ENCODE measurements around the gene PDGFA. TPM values are rescaled to one million over a fixed set of nuclear protein-coding genes. Genes with fewer than 3 reads are reported as not detected.

The PDGFA gene
- total RNA-seq, 5 donors from 2014 or later (not counting 1 experiment from before 2014, with no cell fraction given), result 0.58 to 0.85 (median 0.74) TPM; not detected in 1

DNA sequence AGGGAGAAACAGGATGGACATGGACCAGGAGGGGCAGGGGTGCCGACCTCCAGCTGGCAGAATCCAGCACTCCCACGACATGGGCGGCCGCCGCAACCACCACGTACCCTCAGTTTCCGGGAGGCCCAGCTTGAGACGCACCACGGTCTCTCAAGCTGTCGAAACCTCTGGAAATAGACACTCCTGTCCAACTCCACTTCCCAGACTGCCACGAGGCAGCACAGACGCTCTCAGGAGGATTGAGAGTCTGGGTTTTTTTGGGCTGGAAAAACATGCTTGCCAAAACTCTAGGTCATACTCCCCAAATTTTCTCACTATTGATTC, 37.9 kb upstream of the PDGFA start:
- POLR2A ChIA-PET, result no interaction called here
- no peaks in the 10 kb centered on the region for H3K27me3 Mint-ChIP-seq

DNA sequence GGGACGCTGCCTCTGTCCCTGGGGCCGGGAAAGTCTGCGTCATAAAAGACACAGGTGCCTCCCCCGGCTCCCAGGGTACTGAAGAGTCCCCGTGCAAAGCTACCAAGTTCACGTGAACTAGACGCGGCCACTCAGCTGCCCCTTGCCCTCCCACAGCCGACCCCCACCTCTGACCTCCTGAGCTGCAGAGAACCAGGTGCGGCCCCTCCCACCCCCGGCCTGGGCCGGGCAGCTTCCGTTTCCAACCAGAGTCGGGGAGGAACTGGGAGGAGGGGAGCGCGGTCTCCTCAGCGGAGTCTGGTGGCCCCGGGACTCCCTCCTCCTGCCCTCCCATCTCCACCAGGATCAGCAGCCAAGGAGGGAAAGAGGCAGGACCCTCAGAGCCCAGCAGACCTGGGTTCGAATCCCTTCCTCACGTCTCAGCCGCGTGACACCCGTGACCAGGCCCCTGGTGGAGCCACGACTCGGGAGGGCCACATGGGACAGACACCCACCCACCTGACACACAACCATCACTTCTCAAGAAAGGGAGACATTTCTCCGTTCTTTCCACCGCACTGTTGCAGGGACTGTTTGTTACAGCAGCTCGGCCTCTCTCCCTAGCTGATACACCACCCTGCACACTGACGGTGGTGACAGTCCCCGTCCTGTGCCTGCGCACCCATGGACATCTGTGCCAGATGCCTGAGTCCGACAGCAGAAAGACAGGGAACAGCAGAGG, 37.4 kb upstream of the PDGFA start:
- DNase-seq (no peak), ATAC-seq (replicated peaks in 1 of 4) (no peak)
- Histone ChIP-seq H3K9me3 (no peaks in the 10 kb centered on the region), H3K36me3 (ENCODE audit: control insufficient read depth in 2 of 2, extremely low read depth in 1 of 2, insufficient read depth in 1 of 2, low read length in 1 of 2) (peaks cover 0 to 5% of the 10 kb centered on the region in 2 donors), H3K4me3 (ENCODE audit: control insufficient read depth in 1 of 2, extremely low read depth in 1 of 2, low read length in 1 of 2) (no peak overlapping the region), H3K27me3 (replicated peaks in 1 of 2; ENCODE audit: control insufficient read depth in 2 of 2, extremely low read depth in 1 of 2, insufficient read depth in 2 of 2, low read length in 1 of 2) (no peaks in the 10 kb centered on the region), H3K4me1 (ENCODE audit: control insufficient read depth in 1 of 2, extremely low read depth in 1 of 2, insufficient read depth in 2 of 2, low read length in 2 of 2) (no peaks in the 10 kb centered on the region), H3K27ac (ENCODE audit: low read length) (no peak overlapping the region)
- no peaks in the 10 kb centered on the region for H3K9me3 Mint-ChIP-seq
- POLR2A ChIA-PET, result no interaction called here
- no peak overlapping the region for H3K4me3 Mint-ChIP-seq
- 94% methylated on average over 17 of the region's 32 CpGs for WGBS (ENCODE audit: insufficient coverage)
- CTCF ChIA-PET, result no interaction called here
- H3K4me1 Mint-ChIP-seq, result peaks cover 0 to 8% (median 0%) of the 10 kb centered on the region in 3 donors
- H3K27ac Mint-ChIP-seq, result no peak overlapping the region
- peaks cover 4% of the 10 kb centered on the region for H3K36me3 Mint-ChIP-seq
- no peaks in the 10 kb centered on the region for H3K27me3 Mint-ChIP-seq

More for the DNA sequence above, 37.9 kb upstream of the PDGFA start:
- no peaks in the 10 kb centered on the region for H3K9me3 ChIP-seq
- no peak overlapping the region for H3K27ac ChIP-seq (ENCODE audit: low read length)
- 95% methylated on average over 9 of the region's 12 CpGs for WGBS (ENCODE audit: insufficient coverage)
- Mint-ChIP-seq H3K27ac (no peak overlapping the region), H3K36me3 (peaks cover 4% of the 10 kb centered on the region), H3K4me3 (no peak overlapping the region), H3K9me3 (no peaks in the 10 kb centered on the region), H3K4me1 (peaks cover 0 to 8% (median 0%) of the 10 kb centered on the region in 3 donors)
- H3K4me3 ChIP-seq (ENCODE audit: control insufficient read depth in 1 of 2, extremely low read depth in 1 of 2, low read length in 1 of 2), result no peak overlapping the region
- ATAC-seq (replicated peaks in 1 of 4) (no peak), DNase-seq (no peak)
- CTCF ChIA-PET, result no interaction called here
- no peaks in the 10 kb centered on the region for H3K27me3 ChIP-seq (replicated peaks in 1 of 2; ENCODE audit: control insufficient read depth in 2 of 2, extremely low read depth in 1 of 2, insufficient read depth in 2 of 2, low read length in 1 of 2)
- no peaks in the 10 kb centered on the region for H3K4me1 ChIP-seq (ENCODE audit: control insufficient read depth in 1 of 2, extremely low read depth in 1 of 2, insufficient read depth in 2 of 2, low read length in 2 of 2)
- H3K36me3 ChIP-seq (ENCODE audit: control insufficient read depth in 2 of 2, extremely low read depth in 1 of 2, insufficient read depth in 1 of 2, low read length in 1 of 2), result peaks cover 0 to 5% of the 10 kb centered on the region in 2 donors

DNA sequence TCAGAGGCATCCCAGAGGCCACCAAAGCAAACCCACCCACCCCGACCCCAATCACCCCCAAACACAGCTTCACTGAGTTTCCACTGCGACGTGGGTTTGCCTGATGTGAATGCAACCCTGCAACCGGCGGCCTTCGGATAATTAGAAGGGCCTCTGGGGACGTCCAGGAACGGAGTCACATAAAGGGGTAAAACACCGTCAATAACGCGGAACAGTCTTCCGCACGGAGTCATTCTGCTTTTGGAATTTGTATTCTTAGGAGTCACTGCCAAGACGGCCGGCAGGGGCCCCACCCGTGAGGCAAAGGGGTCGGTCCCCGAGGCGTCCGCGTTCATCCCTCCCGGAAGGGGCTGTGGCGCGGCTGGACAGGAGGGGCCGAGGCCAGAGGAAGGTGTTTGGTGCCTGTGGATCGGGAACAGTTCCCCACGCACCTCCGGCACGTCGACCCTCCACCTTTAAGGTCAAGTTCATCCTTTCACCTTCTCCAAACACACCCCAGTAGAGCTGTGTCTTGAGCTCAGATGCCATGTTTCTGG, 36.7 kb upstream of the PDGFA start:
- Histone ChIP-seq H3K36me3 (ENCODE audit: control insufficient read depth in 2 of 2, extremely low read depth in 1 of 2, insufficient read depth in 1 of 2, low read length in 1 of 2) (peaks cover 0 to 5% of the 10 kb centered on the region in 2 donors), H3K4me1 (ENCODE audit: control insufficient read depth in 1 of 2, extremely low read depth in 1 of 2, insufficient read depth in 2 of 2, low read length in 2 of 2) (no peaks in the 10 kb centered on the region), H3K9me3 (no peaks in the 10 kb centered on the region), H3K4me3 (ENCODE audit: control insufficient read depth in 1 of 2, extremely low read depth in 1 of 2, low read length in 1 of 2) (no peak overlapping the region), H3K27me3 (replicated peaks in 1 of 2; ENCODE audit: control insufficient read depth in 2 of 2, extremely low read depth in 1 of 2, insufficient read depth in 2 of 2, low read length in 1 of 2) (no peaks in the 10 kb centered on the region), H3K27ac (ENCODE audit: low read length) (no peak overlapping the region)
- Mint-ChIP-seq H3K27ac (no peak overlapping the region), H3K27me3 (no peaks in the 10 kb centered on the region), H3K9me3 (no peaks in the 10 kb centered on the region), H3K36me3 (peaks cover 4% of the 10 kb centered on the region), H3K4me1 (peaks cover 0 to 8% (median 0%) of the 10 kb centered on the region in 3 donors), H3K4me3 (no peak overlapping the region)
- POLR2A ChIA-PET, result no interaction called here
- CTCF ChIA-PET, result no interaction called here
- DNase-seq (no peak), ATAC-seq (replicated peaks in 1 of 4) (no peak)
- WGBS (ENCODE audit: insufficient coverage), result 89% methylated on average over 14 of the region's 30 CpGs

DNA sequence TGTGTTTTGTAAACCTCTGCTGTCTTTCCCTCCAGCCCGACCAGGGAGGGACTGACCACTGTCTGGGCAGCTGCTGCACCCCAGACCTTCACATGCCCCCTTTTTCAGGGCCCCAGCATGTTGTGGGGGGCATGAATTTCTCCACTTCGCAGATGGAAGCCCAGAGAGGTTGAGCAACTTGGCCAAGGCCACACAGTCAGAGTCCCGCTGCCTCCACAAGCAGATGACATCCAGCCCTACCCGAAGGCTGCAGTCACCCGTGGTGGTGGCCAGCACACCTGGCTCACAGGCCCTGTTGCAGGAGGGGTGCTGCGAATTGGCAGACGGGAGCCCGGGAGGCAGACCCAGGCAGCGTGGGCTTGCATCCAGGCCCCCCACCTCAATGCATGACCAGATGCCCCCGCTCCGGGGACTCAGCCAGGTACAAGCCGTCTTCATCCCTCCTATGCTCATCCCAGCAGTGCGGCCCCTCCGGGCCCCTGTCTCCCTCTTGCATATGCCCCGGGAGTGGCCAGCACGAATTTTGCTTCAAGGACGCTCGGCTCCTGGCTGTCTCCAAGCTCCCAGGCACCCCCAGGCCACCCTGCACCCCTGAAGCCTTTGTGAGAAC, 36.0 kb upstream of the PDGFA start:
- ChIA-PET POLR2A (no interaction called here), CTCF (no interaction called here)
- no peak overlapping the region for H3K4me3 ChIP-seq (ENCODE audit: control insufficient read depth in 1 of 2, extremely low read depth in 1 of 2, low read length in 1 of 2)
- peaks cover 0 to 1% (median 0%) of the 10 kb centered on the region in 3 donors for H3K4me1 Mint-ChIP-seq
- no peak overlapping the region for H3K27ac Mint-ChIP-seq
- no peaks in the 10 kb centered on the region for H3K4me1 ChIP-seq (ENCODE audit: control insufficient read depth in 1 of 2, extremely low read depth in 1 of 2, insufficient read depth in 2 of 2, low read length in 2 of 2)
- no peaks in the 10 kb centered on the region for H3K27me3 ChIP-seq (replicated peaks in 1 of 2; ENCODE audit: control insufficient read depth in 2 of 2, extremely low read depth in 1 of 2, insufficient read depth in 2 of 2, low read length in 1 of 2)
- DNase-seq (no peak), ATAC-seq (replicated peaks in 1 of 4) (no peak)
- no peaks in the 10 kb centered on the region for H3K36me3 Mint-ChIP-seq
- H3K9me3 ChIP-seq, result no peaks in the 10 kb centered on the region
- H3K27me3 Mint-ChIP-seq, result no peaks in the 10 kb centered on the region
- WGBS (ENCODE audit: insufficient coverage), result 93% methylated on average over 17 of the region's 18 CpGs
- no peak overlapping the region for H3K27ac ChIP-seq (ENCODE audit: low read length)
- H3K4me3 Mint-ChIP-seq, result no peak overlapping the region
- peaks cover 0 to 5% of the 10 kb centered on the region in 2 donors for H3K36me3 ChIP-seq (ENCODE audit: control insufficient read depth in 2 of 2, extremely low read depth in 1 of 2, insufficient read depth in 1 of 2, low read length in 1 of 2)
- no peaks in the 10 kb centered on the region for H3K9me3 Mint-ChIP-seq

DNA sequence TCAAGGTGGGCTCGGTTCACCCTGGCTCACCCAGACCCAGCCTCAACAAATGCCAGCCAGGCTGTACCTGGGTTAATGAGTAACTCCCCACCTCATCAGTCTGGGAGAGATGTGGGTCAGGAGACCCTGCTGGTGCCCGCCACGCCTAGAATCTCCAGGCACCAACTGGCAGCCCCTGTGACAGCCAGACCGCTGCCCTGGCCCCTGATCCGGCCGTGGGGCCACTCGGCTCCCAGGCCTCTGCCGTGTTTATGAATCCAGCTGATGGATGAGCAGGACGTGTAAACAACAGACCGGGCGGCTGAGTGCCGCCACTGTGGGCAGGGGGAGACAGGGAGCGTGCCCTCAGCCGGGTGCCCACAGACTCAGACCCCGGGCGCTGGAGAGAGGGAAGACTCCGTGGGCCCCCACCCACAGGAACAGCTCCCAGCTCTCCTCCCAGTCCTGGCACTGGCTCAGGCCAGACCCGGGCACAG, 34.0 kb upstream of the PDGFA start:
- Mint-ChIP-seq H3K4me3 (no peak overlapping the region), H3K4me1 (no peaks in the 10 kb centered on the region), H3K27me3 (no peaks in the 10 kb centered on the region), H3K9me3 (no peaks in the 10 kb centered on the region), H3K27ac (no peak overlapping the region), H3K36me3 (peaks cover 7% of the 10 kb centered on the region)
- ChIA-PET POLR2A (no interaction called here), CTCF (no interaction called here)
- Histone ChIP-seq H3K4me3 (ENCODE audit: control insufficient read depth in 1 of 2, extremely low read depth in 1 of 2, low read length in 1 of 2) (no peak overlapping the region), H3K27ac (ENCODE audit: low read length) (no peak overlapping the region), H3K36me3 (ENCODE audit: control insufficient read depth in 2 of 2, extremely low read depth in 1 of 2, insufficient read depth in 1 of 2, low read length in 1 of 2) (peaks cover 2 to 5% of the 10 kb centered on the region in 2 donors), H3K9me3 (no peaks in the 10 kb centered on the region), H3K27me3 (replicated peaks in 1 of 2; ENCODE audit: control insufficient read depth in 2 of 2, extremely low read depth in 1 of 2, insufficient read depth in 2 of 2, low read length in 1 of 2) (no peaks in the 10 kb centered on the region), H3K4me1 (ENCODE audit: control insufficient read depth in 1 of 2, extremely low read depth in 1 of 2, insufficient read depth in 2 of 2, low read length in 2 of 2) (no peaks in the 10 kb centered on the region)
- no peak for ATAC-seq (replicated peaks in 1 of 4)
- WGBS (ENCODE audit: insufficient coverage), result 86% methylated on average over 9 of the region's 18 CpGs
- DNase-seq, result no peak

DNA sequence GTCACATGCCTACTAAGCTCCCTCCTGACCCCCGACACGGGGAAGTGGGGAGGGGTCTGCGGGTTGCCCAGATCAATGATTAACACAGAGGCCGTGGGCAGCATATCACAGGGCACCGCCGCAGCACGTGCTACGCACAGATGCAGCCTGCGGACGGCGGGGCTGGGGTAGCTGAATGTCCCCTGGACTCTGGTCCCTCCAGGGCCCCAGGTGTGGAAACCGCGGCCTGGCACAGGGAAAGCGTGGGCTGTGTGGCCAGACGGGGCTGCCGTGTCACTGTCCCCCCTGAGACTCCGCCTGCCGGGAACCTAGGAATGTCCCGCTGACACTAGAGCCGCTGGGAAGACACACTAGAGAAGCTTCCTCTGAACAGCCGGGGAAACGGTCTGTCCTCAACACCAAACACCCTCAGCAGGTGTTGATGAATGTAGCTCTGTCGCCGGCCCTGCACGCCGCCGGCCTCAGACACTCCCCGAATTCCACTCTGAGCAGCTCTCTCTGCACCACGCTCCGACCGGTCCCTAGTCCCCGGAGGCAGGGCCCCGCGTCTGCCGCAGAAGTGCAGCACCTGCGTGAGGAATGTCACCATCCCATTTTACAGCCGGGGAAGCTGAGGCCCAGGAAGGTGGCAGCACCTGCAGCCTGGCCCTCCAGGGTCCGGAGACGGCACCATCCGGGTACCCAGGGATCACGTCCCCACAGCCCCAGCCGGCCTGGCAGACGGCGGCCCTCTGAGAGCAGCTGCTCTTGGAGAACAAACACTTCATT, 33.4 kb upstream of the PDGFA start:
- WGBS (ENCODE audit: insufficient coverage), result 97% methylated on average over 29 of the region's 44 CpGs
- ATAC-seq (replicated peaks in 1 of 4) (no peak), DNase-seq (no peak)
- no peak overlapping the region for H3K4me3 ChIP-seq (ENCODE audit: control insufficient read depth in 1 of 2, extremely low read depth in 1 of 2, low read length in 1 of 2)
- no peaks in the 10 kb centered on the region for H3K4me1 Mint-ChIP-seq
- CTCF ChIA-PET, result interaction anchor here in 1 of 2 donors (0.6 kb wide), 1 partner anchor 22 kb away, joined by 3 read pairs; no protein-coding TSS in a partner anchor
- H3K27me3 Mint-ChIP-seq, result no peaks in the 10 kb centered on the region
- no peaks in the 10 kb centered on the region for H3K9me3 ChIP-seq
- H3K27ac Mint-ChIP-seq, result no peak overlapping the region
- H3K27me3 ChIP-seq (replicated peaks in 1 of 2; ENCODE audit: control insufficient read depth in 2 of 2, extremely low read depth in 1 of 2, insufficient read depth in 2 of 2, low read length in 1 of 2), result no peaks in the 10 kb centered on the region
- H3K9me3 Mint-ChIP-seq, result no peaks in the 10 kb centered on the region
- H3K36me3 ChIP-seq (ENCODE audit: control insufficient read depth in 2 of 2, extremely low read depth in 1 of 2, insufficient read depth in 1 of 2, low read length in 1 of 2), result peaks cover 2 to 5% of the 10 kb centered on the region in 2 donors
- H3K36me3 Mint-ChIP-seq, result peaks cover 8% of the 10 kb centered on the region
- H3K27ac ChIP-seq (ENCODE audit: low read length), result no peak overlapping the region
- H3K4me1 ChIP-seq (ENCODE audit: control insufficient read depth in 1 of 2, extremely low read depth in 1 of 2, insufficient read depth in 2 of 2, low read length in 2 of 2), result no peaks in the 10 kb centered on the region
- POLR2A ChIA-PET, result no interaction called here
- no peak overlapping the region for H3K4me3 Mint-ChIP-seq
